Measurements from ENCODE around the gene CCNQ.

GRCh38 chrX:153640045-153640686 is 41.2 kb upstream of the CCNQ start:
- TF ChIP-seq GATA2 (IDR thresholded peaks at IDR 0.05; ENCODE audit: low read depth, low read length) = no peak
- TF ChIP-seq GATA3 (IDR thresholded peaks at IDR 0.05; ENCODE audit: low read depth, low read length) = no peak
